Measurements from ENCODE around the gene SLX4IP. TPM values are rescaled to one million over a fixed set of nuclear protein-coding genes. Genes with fewer than 3 reads are reported as not detected.
A peak's percentile ranks its signal among the peaks of the same experiment; 100 is the strongest.

SLX4IP gene
- total and polyA plus RNA-seq, 2 of the 13 experiments (the other 11 are each of a cell fraction or from before 2014, with no cell fraction given), result 3.6 to 7.3 TPM

DNA sequence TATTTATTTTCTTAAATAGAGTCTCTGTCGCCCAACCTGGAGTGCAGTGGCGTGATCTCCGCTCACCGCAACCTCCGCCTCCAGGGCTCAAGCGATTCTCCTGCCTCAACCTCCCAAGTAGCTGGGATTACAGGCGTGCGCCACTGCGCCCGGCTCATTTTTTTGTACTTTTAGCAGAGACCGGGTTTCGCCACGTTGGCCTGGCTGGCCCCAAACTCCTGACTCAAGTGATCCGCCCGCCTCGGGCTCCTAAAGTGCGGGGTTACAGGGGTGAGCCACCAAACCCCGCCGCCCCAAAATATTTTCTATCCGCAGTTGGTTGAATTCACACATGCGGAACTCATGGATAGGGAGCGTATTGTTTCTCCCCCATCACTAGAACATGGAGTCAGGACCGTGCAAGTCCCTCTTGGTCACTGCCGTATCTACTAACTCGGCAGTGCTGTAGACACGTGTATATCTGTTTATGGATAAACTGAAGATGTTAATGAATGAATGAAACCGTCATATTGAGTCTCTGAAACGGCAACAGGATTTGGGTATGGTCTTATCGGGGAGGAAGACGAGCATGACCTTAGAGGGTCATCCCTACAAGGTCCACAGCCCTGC is 2.0 kb upstream of the SLX4IP start:
- peak; percentile 44 for DNase-seq (ENCODE audit: low spot score)
- H3K9ac ChIP-seq (ENCODE audit: insufficient read depth, low read depth, low read length), result peak overlapping the region; percentile 92
- peaks cover 0 to 3% of the 10 kb centered on the region in 2 experiments; a peak in 1 of 5 replicates for H3K36me3 ChIP-seq (replicated peaks in 1 of 2; ENCODE audit: control insufficient read depth in 1 of 2, insufficient read depth in 2 of 2, low read length in 2 of 2)
- BruUV-seq (replicated peaks), result no TSS peak
- no peaks in the 10 kb centered on the region; a peak in 1 of 5 replicates for H3K27me3 ChIP-seq (ENCODE audit: control insufficient read depth in 1 of 2, insufficient read depth in 2 of 2, low read length in 2 of 2)
- H3K4me2 ChIP-seq (ENCODE audit: low read depth, low read length), result peak overlapping the region; percentile 80
- ChIA-PET POLR2A (interaction anchor here (0.6 to 2.8 kb wide), 23 partner anchors 8 to 398 kb away, joined by 3 to 46 read pairs (median 10); partner anchors contain the start of genes ANKEF1 and JAG1), CTCF (ENCODE audit: low intra/inter-chr PET ratio, low total read pairs) (no interaction called here)
- FAIRE-seq, result no peak
- WGBS (ENCODE audit: low lambda C conversion rate), result 40% methylated on average over 30 of the region's 30 CpGs
- in situ Hi-C loops (cut with HindIII; ENCODE audit: extremely low pct_ligation_motif_present, low pct_unique_long_range_greater_than_20kb), result loop anchor here (5.0 to 25.0 kb wide), 3 partner anchors 109 to 1104 kb away; no protein-coding TSS in a partner anchor
- no peak overlapping the region for H2AFZ ChIP-seq (ENCODE audit: low read length)
- peak overlapping the region; percentile 85 for H3K27ac ChIP-seq (ENCODE audit: extremely low read length, insufficient read depth, low read length)
- peak; percentile 6 for ATAC-seq
- intact Hi-C loops (cut with micrococcal nuclease; ENCODE audit: unreplicated experiment), result loop anchor here (10.0 kb wide), 2 partner anchors 202 to 842 kb away; no protein-coding TSS in a partner anchor
- peaks cover 71% of the 10 kb centered on the region for H3K4me1 ChIP-seq (ENCODE audit: insufficient read depth, low read length)
- H3K79me2 ChIP-seq (ENCODE audit: insufficient read depth, low read length), result peaks cover 77% of the 10 kb centered on the region
- peak overlapping the region; percentile 80 to 91 (median 90) for H3K4me3 ChIP-seq (replicated peaks in 1 of 3; ENCODE audit: insufficient read depth in 1 of 3, low read depth in 2 of 3, low read length in 3 of 3)
- no peaks in the 10 kb centered on the region for H3K9me3 ChIP-seq (ENCODE audit: low read length)
- peaks cover 9% of the 10 kb centered on the region for H4K20me1 ChIP-seq (ENCODE audit: insufficient read depth, low read length)
- TF ChIP-seq ZNF441 (CRISPR knock-in tag; IDR thresholded peaks at IDR 0.05; ENCODE audit: borderline replicate concordance) (0 out of 2 replicates have a peak, but pooled peaks have one; percentile 35), TP53 (CRISPR knock-in tag; conservative IDR thresholded peaks at IDR 0.05) (no peak), ZNF570 (CRISPR knock-in tag; IDR thresholded peaks at IDR 0.05; ENCODE audit: borderline replicate concordance) (no peak), GATAD2A (CRISPR knock-in tag; IDR thresholded peaks at IDR 0.05) (0 out of 2 replicates have a peak, but pooled peaks have one; percentile 17), NFYB (CRISPR knock-in tag; IDR thresholded peaks at IDR 0.05) (0 out of 2 replicates have a peak, but pooled peaks have one; percentile 3), SMAD1 (CRISPR knock-in tag; IDR thresholded peaks at IDR 0.05; ENCODE audit: borderline replicate concordance, low read depth) (0 out of 2 replicates have a peak, but pooled peaks have one; percentile 21), CHCHD3 (CRISPR knock-in tag; IDR thresholded peaks at IDR 0.05) (no peak), GATAD1 (CRISPR knock-in tag; IDR thresholded peaks at IDR 0.05) (no peak), ZNF749 (CRISPR knock-in tag; IDR thresholded peaks at IDR 0.05; ENCODE audit: borderline replicate concordance) (no peak)
- TF ChIP-seq, protein P1, sequence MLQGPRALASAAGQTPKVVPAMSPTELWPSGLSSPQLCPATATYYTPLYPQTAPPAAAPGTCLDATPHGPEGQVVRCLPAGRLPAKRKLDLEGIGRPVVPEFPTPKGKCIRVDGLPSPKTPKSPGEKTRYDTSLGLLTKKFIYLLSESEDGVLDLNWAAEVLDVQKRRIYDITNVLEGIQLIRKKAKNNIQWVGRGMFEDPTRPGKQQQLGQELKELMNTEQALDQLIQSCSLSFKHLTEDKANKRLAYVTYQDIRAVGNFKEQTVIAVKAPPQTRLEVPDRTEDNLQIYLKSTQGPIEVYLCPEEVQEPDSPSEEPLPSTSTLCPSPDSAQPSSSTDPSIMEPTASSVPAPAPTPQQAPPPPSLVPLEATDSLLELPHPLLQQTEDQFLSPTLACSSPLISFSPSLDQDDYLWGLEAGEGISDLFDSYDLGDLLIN (CRISPR knock-in tag; IDR thresholded peaks at IDR 0.05; ENCODE audit: borderline replicate concordance), result peak; percentile 65; the same call in 1 of the 2 replicates
- TF ChIP-seq, protein P2, sequence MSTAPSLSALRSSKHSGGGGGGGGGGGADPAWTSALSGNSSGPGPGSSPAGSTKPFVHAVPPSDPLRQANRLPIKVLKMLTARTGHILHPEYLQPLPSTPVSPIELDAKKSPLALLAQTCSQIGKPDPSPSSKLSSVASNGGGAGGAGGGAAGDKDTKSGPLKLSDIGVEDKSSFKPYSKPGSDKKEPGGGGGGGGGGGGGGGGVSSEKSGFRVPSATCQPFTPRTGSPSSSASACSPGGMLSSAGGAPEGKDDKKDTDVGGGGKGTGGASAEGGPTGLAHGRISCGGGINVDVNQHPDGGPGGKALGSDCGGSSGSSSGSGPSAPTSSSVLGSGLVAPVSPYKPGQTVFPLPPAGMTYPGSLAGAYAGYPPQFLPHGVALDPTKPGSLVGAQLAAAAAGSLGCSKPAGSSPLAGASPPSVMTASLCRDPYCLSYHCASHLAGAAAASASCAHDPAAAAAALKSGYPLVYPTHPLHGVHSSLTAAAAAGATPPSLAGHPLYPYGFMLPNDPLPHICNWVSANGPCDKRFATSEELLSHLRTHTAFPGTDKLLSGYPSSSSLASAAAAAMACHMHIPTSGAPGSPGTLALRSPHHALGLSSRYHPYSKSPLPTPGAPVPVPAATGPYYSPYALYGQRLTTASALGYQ (CRISPR knock-in tag; IDR thresholded peaks at IDR 0.05), result peak; percentile 51
- TF ChIP-seq, protein P3, sequence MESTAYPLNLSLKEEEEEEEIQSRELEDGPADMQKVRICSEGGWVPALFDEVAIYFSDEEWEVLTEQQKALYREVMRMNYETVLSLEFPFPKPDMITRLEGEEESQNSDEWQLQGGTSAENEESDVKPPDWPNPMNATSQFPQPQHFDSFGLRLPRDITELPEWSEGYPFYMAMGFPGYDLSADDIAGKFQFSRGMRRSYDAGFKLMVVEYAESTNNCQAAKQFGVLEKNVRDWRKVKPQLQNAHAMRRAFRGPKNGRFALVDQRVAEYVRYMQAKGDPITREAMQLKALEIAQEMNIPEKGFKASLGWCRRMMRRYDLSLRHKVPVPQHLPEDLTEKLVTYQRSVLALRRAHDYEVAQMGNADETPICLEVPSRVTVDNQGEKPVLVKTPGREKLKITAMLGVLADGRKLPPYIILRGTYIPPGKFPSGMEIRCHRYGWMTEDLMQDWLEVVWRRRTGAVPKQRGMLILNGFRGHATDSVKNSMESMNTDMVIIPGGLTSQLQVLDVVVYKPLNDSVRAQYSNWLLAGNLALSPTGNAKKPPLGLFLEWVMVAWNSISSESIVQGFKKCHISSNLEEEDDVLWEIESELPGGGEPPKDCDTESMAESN (CRISPR knock-in tag; conservative IDR thresholded peaks at IDR 0.05), result no peak; the same call in 1 of the 2 replicates
- TF ChIP-seq, protein P4, sequence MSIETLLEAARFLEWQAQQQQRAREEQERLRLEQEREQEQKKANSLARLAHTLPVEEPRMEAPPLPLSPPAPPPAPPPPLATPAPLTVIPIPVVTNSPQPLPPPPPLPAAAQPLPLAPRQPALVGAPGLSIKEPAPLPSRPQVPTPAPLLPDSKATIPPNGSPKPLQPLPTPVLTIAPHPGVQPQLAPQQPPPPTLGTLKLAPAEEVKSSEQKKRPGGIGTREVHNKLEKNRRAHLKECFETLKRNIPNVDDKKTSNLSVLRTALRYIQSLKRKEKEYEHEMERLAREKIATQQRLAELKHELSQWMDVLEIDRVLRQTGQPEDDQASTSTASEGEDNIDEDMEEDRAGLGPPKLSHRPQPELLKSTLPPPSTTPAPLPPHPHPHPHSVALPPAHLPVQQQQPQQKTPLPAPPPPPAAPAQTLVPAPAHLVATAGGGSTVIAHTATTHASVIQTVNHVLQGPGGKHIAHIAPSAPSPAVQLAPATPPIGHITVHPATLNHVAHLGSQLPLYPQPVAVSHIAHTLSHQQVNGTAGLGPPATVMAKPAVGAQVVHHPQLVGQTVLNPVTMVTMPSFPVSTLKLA (IDR thresholded peaks at IDR 0.05), result peak; percentile 31; the same call in 1 of the 2 replicates
- TF ChIP-seq, protein P5, sequence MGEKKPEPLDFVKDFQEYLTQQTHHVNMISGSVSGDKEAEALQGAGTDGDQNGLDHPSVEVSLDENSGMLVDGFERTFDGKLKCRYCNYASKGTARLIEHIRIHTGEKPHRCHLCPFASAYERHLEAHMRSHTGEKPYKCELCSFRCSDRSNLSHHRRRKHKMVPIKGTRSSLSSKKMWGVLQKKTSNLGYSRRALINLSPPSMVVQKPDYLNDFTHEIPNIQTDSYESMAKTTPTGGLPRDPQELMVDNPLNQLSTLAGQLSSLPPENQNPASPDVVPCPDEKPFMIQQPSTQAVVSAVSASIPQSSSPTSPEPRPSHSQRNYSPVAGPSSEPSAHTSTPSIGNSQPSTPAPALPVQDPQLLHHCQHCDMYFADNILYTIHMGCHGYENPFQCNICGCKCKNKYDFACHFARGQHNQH (CRISPR knock-in tag; IDR thresholded peaks at IDR 0.05), result peak; percentile 22; the same call in 1 of the 2 replicates
- TF ChIP-seq, protein P6, sequence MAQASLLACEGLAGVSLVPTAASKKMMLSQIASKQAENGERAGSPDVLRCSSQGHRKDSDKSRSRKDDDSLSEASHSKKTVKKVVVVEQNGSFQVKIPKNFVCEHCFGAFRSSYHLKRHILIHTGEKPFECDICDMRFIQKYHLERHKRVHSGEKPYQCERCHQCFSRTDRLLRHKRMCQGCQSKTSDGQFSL (CRISPR knock-in tag; IDR thresholded peaks at IDR 0.05), result 0 out of 2 replicates have a peak, but pooled peaks have one; percentile 13
